B cell (primary cell): ENCODE measurements around the gene ATP8B3. TPM values are rescaled to one million over a fixed set of nuclear protein-coding genes. Genes with fewer than 3 reads are reported as not detected.
A peak's percentile ranks its signal among the peaks of the same experiment; 100 is the strongest.

Experiments used
- ATAC-seq: fragments of 200-7000 bp; cut with Tn5 transposase; one replicate; pipeline ENCODE4 v1.10.0; 2021; ENCODE audit warnings: low read depth, mild to moderate bottlenecking, moderate number of reproducible peaks, moderate library complexity
- CTCF ChIA-PET: fragments of 350-600 bp; sonication (Branson Sonifier 250); formaldehyde crosslinking; loops from one replicate; lab custom pipeline; 2021; ENCODE audit warnings: antibody characterized with exemption, inconsistent platforms; lab: Charles Lee
- POLR2A ChIA-PET: fragments of 350-600 bp; sonication (Branson Sonifier 250); formaldehyde crosslinking; loops from one replicate; lab custom pipeline; 2021; ENCODE audit warnings: antibody characterized with exemption; lab: Charles Lee
- DNase-seq: peaks from one replicate; pipeline ENCODE4 v3.0.0; 2013
- H2AFZ ChIP-seq: 2 replicates; pipeline ENCODE4 v1.6.1; 2012; ENCODE audit warnings: mild to moderate bottlenecking, low read depth, low read length; ENCODE audit not compliant: insufficient read depth, poor library complexity, severe bottlenecking
- H3K27ac ChIP-seq, 2 donors: 1 replicate in 1 of 2; 2 replicates in 1 of 2; pipeline ENCODE4 v1.5.1; 2012 to 2013; ENCODE audit warnings: low read length in 2 of 2, mild to moderate bottlenecking in 2 of 2, moderate library complexity in 1 of 2
- H3K27me3 ChIP-seq, 4 experiments: fragments of 200-600 bp in 1 of 4; sonication (generic) in 1 of 4; replicated peaks in 1 of 4; 1 replicate in 2 of 4; 2 replicates in 2 of 4; pipeline versions ENCODE4 v1.6.1 to v1.7.0; 2013 to 2016; ENCODE audit warnings: low read length in 3 of 4, mild to moderate bottlenecking in 2 of 4, mixed read lengths in 1 of 4, moderate library complexity in 1 of 4; ENCODE audit not compliant: insufficient read depth in 4 of 4, control insufficient read depth in 3 of 4; ENCODE audit errors: control extremely low read depth in 1 of 4
- H3K36me3 ChIP-seq, 2 experiments: replicated peaks in 1 of 2; 1 replicate in 1 of 2; 2 replicates in 1 of 2; pipeline versions ENCODE4 v1.6.1 to v1.7.1; 2013; ENCODE audit warnings: low read length in 1 of 2; ENCODE audit not compliant: insufficient read depth in 2 of 2, control insufficient read depth in 1 of 2; ENCODE audit errors: control extremely low read depth in 1 of 2, extremely low read depth in 1 of 2
- H3K4me1 ChIP-seq, 2 donors: fragments of 200-600 bp in 1 of 2; sonication (generic) in 1 of 2; 1 replicate in 1 of 2; 2 replicates in 1 of 2; pipeline versions ENCODE4 v1.5.1 to v1.6.1; 2013 to 2017; ENCODE audit warnings: low read length in 2 of 2; ENCODE audit not compliant: control insufficient read depth in 2 of 2, insufficient read depth in 2 of 2
- H3K4me2 ChIP-seq: replicated peaks from 2 replicates; pipeline ENCODE3; 2012; ENCODE audit warnings: mild to moderate bottlenecking, low read depth, low read length; ENCODE audit not compliant: poor library complexity, severe bottlenecking
- H3K4me3 ChIP-seq, 5 experiments: fragments of 200-600 bp in 1 of 5; sonication (generic) in 1 of 5; 1 replicate in 3 of 5; 2 replicates in 2 of 5; pipeline versions ENCODE4 v1.5.1 to v1.7.0; 2011 to 2016; ENCODE audit warnings: low read length in 4 of 5, mild to moderate bottlenecking in 4 of 5, low read depth in 2 of 5, control low read depth in 1 of 5, moderate library complexity in 1 of 5; ENCODE audit not compliant: insufficient read depth in 1 of 5; ENCODE audit errors: control extremely low read depth in 1 of 5, extremely low read depth in 1 of 5
- H3K79me2 ChIP-seq: fragments of 200-600 bp; sonication (generic); one replicate; pipeline ENCODE4 v1.6.0; 2016; ENCODE audit warnings: low read length; ENCODE audit not compliant: control insufficient read depth, insufficient read depth
- H3K9ac ChIP-seq: fragments of 200-600 bp; sonication (generic); 2 replicates; pipeline ENCODE4 v1.6.1; 2017; ENCODE audit warnings: mild to moderate bottlenecking, low read length, moderate library complexity
- H3K9me3 ChIP-seq, 3 donors: one replicate each; pipeline versions ENCODE4 v1.6.1 to v1.7.1; 2013; ENCODE audit warnings: low read length in 2 of 3; ENCODE audit not compliant: control insufficient read depth in 2 of 3, insufficient read depth in 1 of 3; ENCODE audit errors: control extremely low read depth in 1 of 3
- H4K20me1 ChIP-seq: 2 replicates; pipeline ENCODE4 v1.6.0; 2012; ENCODE audit warnings: mild to moderate bottlenecking, low read length; ENCODE audit not compliant: insufficient read depth, control insufficient read depth, poor library complexity, severe bottlenecking
- H3K27ac Mint-ChIP-seq: one replicate; pipeline ENCODE4 v1.8.0; 2021; ENCODE audit warnings: mixed read lengths
- H3K27me3 Mint-ChIP-seq: one replicate; pipeline ENCODE4 v1.8.0; 2021; ENCODE audit warnings: mixed read lengths
- H3K4me1 Mint-ChIP-seq: one replicate; pipeline ENCODE4 v1.8.0; 2021; ENCODE audit warnings: mixed read lengths
- H3K4me3 Mint-ChIP-seq: one replicate; pipeline ENCODE4 v1.8.0; 2021; ENCODE audit warnings: mixed read lengths
- H3K9me3 Mint-ChIP-seq: one replicate; pipeline ENCODE4 v1.8.0; 2022; ENCODE audit warnings: mixed read lengths; ENCODE audit not compliant: insufficient read depth
- CTCF ChIP-seq: fragments of 200-600 bp; IDR thresholded peaks from one replicate; pipeline ENCODE4 v1.8.0; 2022; ENCODE audit warnings: antibody characterized with exemption, mild to moderate bottlenecking
- EZH2 ChIP-seq: IDR thresholded peaks from 2 replicates; pipeline ENCODE4 v1.6.1; 2012; ENCODE audit warnings: borderline replicate concordance, low read depth, mild to moderate bottlenecking, moderate library complexity, low read length; ENCODE audit not compliant: insufficient read depth, poor library complexity, severe bottlenecking
- WGBS: methylation state at CpG from one replicate; pipeline ENCODE4 v1.1.5; 2013; ENCODE audit warnings: missing lambda C conversion rate; ENCODE audit not compliant: insufficient coverage; 5-methylcytosine and 5-hydroxymethylcytosine counted together
- intact Hi-C: fragments of 100-400 bp; cut with micrococcal nuclease; formaldehyde crosslinking; loops from one replicate; pipeline ENCODE4 v1.10.0; 2022
- polyA plus RNA-seq: library from polyadenylated mRNA; depleted of rRNA; stranded (reverse); fragments of >200 nt; gene quantifications from 2 replicates; pipeline ENCODE4 v1.2.3, GENCODE V29; 2012
- total RNA-seq, 2 donors: library from RNA; stranded (reverse); fragments of 120-200 nt in 1 of 2; gene quantifications; 1 replicate in 1 of 2; 2 replicates in 1 of 2; pipeline versions ENCODE4 v1.2.3 to v1.2.4, GENCODE V29; 2013 to 2022

Gene ATP8B3
- total and polyA plus RNA-seq, 2 donors (not counting 1 experiment from before 2014, with no cell fraction given), result 0.89 to 5.1 TPM

GRCh38 chr19:1783874-1784273 lies 28.2 kb downstream of the ATP8B3 start:
- Mint-ChIP-seq H3K4me1 (peaks cover 5% of the 10 kb centered on the region), H3K9me3 (no peaks in the 10 kb centered on the region), H3K4me3 (no peak overlapping the region), H3K27ac (no peak overlapping the region), H3K27me3 (peaks cover 39% of the 10 kb centered on the region)
- no peaks in the 10 kb centered on the region for H3K79me2 ChIP-seq
- TF ChIP-seq CTCF (no peak), EZH2 (no peak)
- no peak overlapping the region for H2AFZ ChIP-seq
- ATAC-seq (no peak), DNase-seq (no peak)
- no peak overlapping the region for H3K4me2 ChIP-seq
- ChIA-PET CTCF (interaction anchor here (2.6 kb wide), 1 partner anchor 12 kb away, joined by 5 read pairs; no protein-coding TSS in a partner anchor), POLR2A (no interaction called here)
- H3K36me3 ChIP-seq, result no peaks in the 10 kb centered on the region
- intact Hi-C loops, result no loop called here
- H3K9ac ChIP-seq, result no peak overlapping the region
- 22% methylated on average over 9 of the region's 9 CpGs for WGBS
- H3K4me1 ChIP-seq, result no peaks in the 10 kb centered on the region
- H3K9me3 ChIP-seq, result peaks cover 0 to 47% (median 10%) of the 10 kb centered on the region in 3 donors
- H3K27me3 ChIP-seq, result peaks cover 0 to 51% (median 18%) of the 10 kb centered on the region in 4 experiments
- no peaks in the 10 kb centered on the region for H4K20me1 ChIP-seq
- no peak overlapping the region for H3K4me3 ChIP-seq
- H3K27ac ChIP-seq, result no peak overlapping the region

- intact Hi-C loops, result no loop called here
- H3K4me1 ChIP-seq, result no peaks in the 10 kb centered on the region
- Mint-ChIP-seq H3K4me1 (peaks cover 5% of the 10 kb centered on the region), H3K27me3 (peaks cover 43% of the 10 kb centered on the region), H3K27ac (no peak overlapping the region), H3K4me3 (no peak overlapping the region), H3K9me3 (no peaks in the 10 kb centered on the region)
- H3K4me3 ChIP-seq, result no peak overlapping the region
- DNase-seq, result no peak
- H3K9ac ChIP-seq, result no peak overlapping the region
- H3K36me3 ChIP-seq, result no peaks in the 10 kb centered on the region
- TF ChIP-seq EZH2 (no peak), CTCF (no peak)
- POLR2A ChIA-PET, result no interaction called here
- H3K4me2 ChIP-seq, result no peak overlapping the region
- peak; percentile 14 for ATAC-seq
- no peak overlapping the region for H3K27ac ChIP-seq
- WGBS, result 93% methylated on average over 3 of the region's 4 CpGs
- no peak overlapping the region for H2AFZ ChIP-seq
- peaks cover 0 to 47% (median 10%) of the 10 kb centered on the region in 3 donors for H3K9me3 ChIP-seq
- H3K27me3 ChIP-seq, result peaks cover 0 to 52% (median 20%) of the 10 kb centered on the region in 4 experiments
- CTCF ChIA-PET, result interaction anchor here (1.2 to 2.6 kb wide), 4 partner anchors 13 to 241 kb away, joined by 3 to 5 read pairs (median 3); no protein-coding TSS in a partner anchor
- H4K20me1 ChIP-seq, result no peaks in the 10 kb centered on the region
- no peaks in the 10 kb centered on the region for H3K79me2 ChIP-seq
These were observed 28.7 kb downstream of the ATP8B3 start for GRCh38 chr19:1783354-1783753.
